Loucy (cell line): ENCODE results near the gene DEPDC5.
"Not testable (repeated sequence)": the region's sequence is repeated elsewhere in the genome, so short reads cannot be mapped to it uniquely, and the experiment has no call there.

ENCODE experiments used
- H2AFZ ChIP-seq: fragments of 200-600 bp; sonication (generic); 2 replicates; pipeline ENCODE4 v1.6.0; 2016; ENCODE audit warnings: antibody characterized with exemption, mild to moderate bottlenecking, low read length, moderate library complexity
- H3F3A ChIP-seq: fragments of 200-600 bp; 2 replicates; pipeline ENCODE4 v1.6.0; 2016; ENCODE audit warnings: antibody characterized with exemption, low read depth, mild to moderate bottlenecking
- H3K27me3 ChIP-seq: fragments of 200-600 bp; sonication (generic); 2 replicates; pipeline ENCODE4 v1.6.1; 2014; ENCODE audit warnings: low read length, mild to moderate bottlenecking; ENCODE audit not compliant: insufficient read depth, poor library complexity, severe bottlenecking
- H3K36me3 ChIP-seq: fragments of 200-600 bp; sonication (generic); 2 replicates; pipeline ENCODE4 v1.6.1; 2016; ENCODE audit warnings: low read length; ENCODE audit not compliant: insufficient read depth
- H3K4me1 ChIP-seq: fragments of 200-600 bp; sonication (generic); 2 replicates; pipeline ENCODE4 v1.5.1; 2014; ENCODE audit warnings: low read length, mild to moderate bottlenecking; ENCODE audit not compliant: insufficient read depth, poor library complexity, severe bottlenecking
- H3K4me2 ChIP-seq: fragments of 200-600 bp; sonication (generic); 2 replicates; pipeline ENCODE4 v1.6.0; 2014; ENCODE audit warnings: antibody characterized with exemption, low read length, low read depth, mild to moderate bottlenecking; ENCODE audit not compliant: poor library complexity, severe bottlenecking
- H3K4me3 ChIP-seq: fragments of 200-600 bp; sonication (generic); 2 replicates; pipeline ENCODE4 v1.5.1; 2014; ENCODE audit warnings: low read length, mild to moderate bottlenecking, mixed read lengths; ENCODE audit not compliant: poor library complexity, severe bottlenecking
- H3K79me2 ChIP-seq: fragments of 200-600 bp; sonication (generic); 2 replicates; pipeline ENCODE4 v1.6.1; 2014; ENCODE audit warnings: low read length; ENCODE audit not compliant: insufficient read depth
- H3K9ac ChIP-seq: fragments of 200-600 bp; sonication (generic); 2 replicates; pipeline ENCODE4 v1.6.0; 2014; ENCODE audit warnings: mild to moderate bottlenecking, low read depth, low read length, moderate library complexity; ENCODE audit not compliant: poor library complexity, severe bottlenecking
- H3K9me2 ChIP-seq: fragments of 200-600 bp; sonication (generic); replicated peaks from 2 replicates; pipeline ENCODE4 v1.6.1; 2016; ENCODE audit warnings: low read depth, low read length, mixed read lengths
- H3K9me3 ChIP-seq: fragments of 200-600 bp; sonication (generic); 2 replicates; pipeline ENCODE4 v1.6.1; 2014; ENCODE audit warnings: mild to moderate bottlenecking, antibody characterized with exemption, low read length, low read depth; ENCODE audit not compliant: insufficient read depth
- H4K20me1 ChIP-seq: fragments of 200-600 bp; sonication (generic); 2 replicates; pipeline ENCODE4 v1.6.0; 2014; ENCODE audit warnings: antibody characterized with exemption, low read length, mild to moderate bottlenecking; ENCODE audit not compliant: insufficient read depth, poor library complexity, severe bottlenecking
- EZH2phosphoT487 ChIP-seq: fragments of 200-600 bp; IDR thresholded peaks from 2 replicates; pipeline ENCODE4 v1.6.1; 2018; ENCODE audit warnings: antibody characterized with exemption, mild to moderate bottlenecking, moderate library complexity, borderline replicate concordance
- TF ChIP-seq, protein P1 (sequence below): fragments of 200-600 bp; sonication (generic); conservative IDR thresholded peaks from 2 replicates; pipeline ENCODE4 v1.5.1; 2014; ENCODE audit warnings: mild to moderate bottlenecking, antibody characterized with exemption, low read length

DEPDC5 gene

DNA sequence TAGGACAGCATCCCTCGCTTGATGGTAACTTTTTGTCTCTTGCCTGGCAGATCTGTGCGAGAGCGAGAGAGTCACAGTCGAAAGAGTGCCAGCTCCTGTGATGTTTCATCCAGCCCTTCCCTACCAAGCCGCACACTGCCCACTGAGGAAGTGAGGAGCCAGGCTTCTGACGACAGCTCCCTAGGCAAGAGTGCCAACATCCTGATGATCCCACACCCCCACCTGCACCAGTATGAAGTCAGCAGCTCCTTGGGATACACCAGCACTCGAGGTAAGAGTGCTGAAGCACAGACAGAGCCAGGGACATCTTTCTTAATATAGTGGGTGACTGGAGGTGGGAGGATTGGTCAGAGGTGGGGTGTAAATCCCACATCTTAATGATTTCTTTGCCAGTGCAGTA, 61.1 kb downstream of the DEPDC5 start:
- no peak overlapping the region for H3K4me3 ChIP-seq
- no peak overlapping the region for H3K4me2 ChIP-seq
- peaks cover 81% of the 10 kb centered on the region; the same call in 1 of the 2 replicates for H3K36me3 ChIP-seq
- no peaks in the 10 kb centered on the region for H3F3A ChIP-seq
- TF ChIP-seq, protein P1, sequence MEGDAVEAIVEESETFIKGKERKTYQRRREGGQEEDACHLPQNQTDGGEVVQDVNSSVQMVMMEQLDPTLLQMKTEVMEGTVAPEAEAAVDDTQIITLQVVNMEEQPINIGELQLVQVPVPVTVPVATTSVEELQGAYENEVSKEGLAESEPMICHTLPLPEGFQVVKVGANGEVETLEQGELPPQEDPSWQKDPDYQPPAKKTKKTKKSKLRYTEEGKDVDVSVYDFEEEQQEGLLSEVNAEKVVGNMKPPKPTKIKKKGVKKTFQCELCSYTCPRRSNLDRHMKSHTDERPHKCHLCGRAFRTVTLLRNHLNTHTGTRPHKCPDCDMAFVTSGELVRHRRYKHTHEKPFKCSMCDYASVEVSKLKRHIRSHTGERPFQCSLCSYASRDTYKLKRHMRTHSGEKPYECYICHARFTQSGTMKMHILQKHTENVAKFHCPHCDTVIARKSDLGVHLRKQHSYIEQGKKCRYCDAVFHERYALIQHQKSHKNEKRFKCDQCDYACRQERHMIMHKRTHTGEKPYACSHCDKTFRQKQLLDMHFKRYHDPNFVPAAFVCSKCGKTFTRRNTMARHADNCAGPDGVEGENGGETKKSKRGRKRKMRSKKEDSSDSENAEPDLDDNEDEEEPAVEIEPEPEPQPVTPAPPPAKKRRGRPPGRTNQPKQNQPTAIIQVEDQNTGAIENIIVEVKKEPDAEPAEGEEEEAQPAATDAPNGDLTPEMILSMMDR = no peak
- TF ChIP-seq EZH2phosphoT487 = no peak
- no peaks in the 10 kb centered on the region for H4K20me1 ChIP-seq
- H3K4me1 ChIP-seq = no peaks in the 10 kb centered on the region
- no peaks in the 10 kb centered on the region for H3K79me2 ChIP-seq
- no peak overlapping the region for H3K9ac ChIP-seq
- H3K9me2 ChIP-seq = no peaks in the 10 kb centered on the region
- no peaks in the 10 kb centered on the region for H3K27me3 ChIP-seq
- H2AFZ ChIP-seq = no peak overlapping the region
- no peaks in the 10 kb centered on the region for H3K9me3 ChIP-seq

GRCh38 chr22:31815383-31815814, 61.6 kb downstream of the DEPDC5 start:
- not testable (repeated sequence) for H3K79me2 ChIP-seq, H2AFZ ChIP-seq, H3K4me3 ChIP-seq, H3K27me3 ChIP-seq, H3K9me2 ChIP-seq, H3F3A ChIP-seq, H4K20me1 ChIP-seq, H3K9me3 ChIP-seq, H3K4me2 ChIP-seq, H3K4me1 ChIP-seq, H3K9ac ChIP-seq
- H3K36me3 ChIP-seq = peaks cover 81% of the 10 kb centered on the region; the same call in 1 of the 2 replicates

GRCh38 chr22:31816750-31817149, 62.9 kb downstream of the DEPDC5 start:
- H3F3A ChIP-seq = no peaks in the 10 kb centered on the region
- H3K27me3 ChIP-seq = no peaks in the 10 kb centered on the region
- no peaks in the 10 kb centered on the region for H3K4me1 ChIP-seq
- H3K9me2 ChIP-seq = no peaks in the 10 kb centered on the region
- TF ChIP-seq, protein P1 = no peak
- TF ChIP-seq EZH2phosphoT487 = no peak
- H2AFZ ChIP-seq = no peak overlapping the region
- H3K4me2 ChIP-seq = no peak overlapping the region
- no peaks in the 10 kb centered on the region for H3K9me3 ChIP-seq
- no peaks in the 10 kb centered on the region for H4K20me1 ChIP-seq
- peaks cover 84% of the 10 kb centered on the region; the same call in 1 of the 2 replicates for H3K36me3 ChIP-seq
- H3K4me3 ChIP-seq = no peak overlapping the region
- H3K79me2 ChIP-seq = no peaks in the 10 kb centered on the region
- H3K9ac ChIP-seq = no peak overlapping the region
